Activated CD4-positive, alpha-beta memory T cell treated with anti-CD3 and anti-CD28 coated beads for 36 hours (primary cell): ENCODE results near the gene ABR. TPM values are rescaled to one million over a fixed set of nuclear protein-coding genes. Genes with fewer than 3 reads are reported as not detected.

Source experiments
- CTCF ChIA-PET: fragments of 350-600 bp; sonication (Branson Sonifier 250); formaldehyde crosslinking; loops from one replicate; lab custom pipeline; 2021; ENCODE audit warnings: antibody characterized with exemption, inconsistent platforms; lab: Charles Lee
- POLR2A ChIA-PET: fragments of 350-600 bp; sonication (Branson Sonifier 250); formaldehyde crosslinking; loops from one replicate; lab custom pipeline; 2021; ENCODE audit warnings: antibody characterized with exemption; lab: Charles Lee
- DNase-seq: peaks from one replicate; pipeline ENCODE4 v3.0.0-alpha.2; 2020
- H3K27ac Mint-ChIP-seq: one replicate; pipeline ENCODE4 v1.8.0; 2021; ENCODE audit warnings: mixed read lengths
- H3K27me3 Mint-ChIP-seq: one replicate; pipeline ENCODE4 v1.8.0; 2021; ENCODE audit warnings: mixed read lengths
- H3K36me3 Mint-ChIP-seq: one replicate; pipeline ENCODE4 v1.8.0; 2021; ENCODE audit warnings: mixed read lengths
- H3K4me1 Mint-ChIP-seq: one replicate; pipeline ENCODE4 v1.8.0; 2021; ENCODE audit warnings: low read depth, mixed read lengths
- H3K4me3 Mint-ChIP-seq: one replicate; pipeline ENCODE4 v1.8.0; 2021; ENCODE audit warnings: mild to moderate bottlenecking, mixed read lengths
- H3K9me3 Mint-ChIP-seq: one replicate; pipeline ENCODE4 v1.8.0; 2021; ENCODE audit warnings: mixed read lengths
- intact Hi-C: fragments of 100-400 bp; cut with micrococcal nuclease; formaldehyde crosslinking; loops from one replicate; pipeline ENCODE4 v1.15.1; 2023
- total RNA-seq, 2 experiments: library from RNA; stranded (reverse); gene quantifications; one replicate each; pipeline ENCODE4 v1.2.3, GENCODE V29; 2021

The ABR gene
- total RNA-seq, 2 experiments from 2014 or later: 50.3 to 54.5 TPM

DNA sequence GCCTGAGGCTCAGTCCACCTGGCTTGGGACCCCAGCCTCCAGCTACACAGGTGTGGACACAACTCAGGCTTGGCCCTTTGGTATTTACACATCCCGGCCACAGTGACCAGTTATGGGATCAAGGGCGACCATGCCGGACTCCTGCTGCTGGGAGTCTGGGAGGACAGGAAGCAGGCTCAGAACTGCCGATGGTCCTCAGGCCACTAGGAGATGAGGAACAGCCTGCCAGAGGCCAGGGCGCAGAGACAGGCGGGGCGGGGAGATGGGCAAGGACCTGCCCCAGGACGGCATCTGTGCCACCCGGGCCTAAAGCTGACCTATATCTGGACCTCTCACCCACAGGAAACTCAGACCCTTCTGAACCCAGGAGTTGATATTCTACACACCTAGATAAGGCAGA lies 212.7 kb downstream of the ABR start:
- ChIA-PET CTCF (no interaction called here), POLR2A (no interaction called here)
- Mint-ChIP-seq H3K4me1 (no peaks in the 10 kb centered on the region), H3K36me3 (no peaks in the 10 kb centered on the region), H3K27ac (no peak overlapping the region), H3K27me3 (peaks cover 29% of the 10 kb centered on the region), H3K9me3 (no peaks in the 10 kb centered on the region), H3K4me3 (no peak overlapping the region)
- intact Hi-C loops: no loop called here
- DNase-seq: no peak

DNA sequence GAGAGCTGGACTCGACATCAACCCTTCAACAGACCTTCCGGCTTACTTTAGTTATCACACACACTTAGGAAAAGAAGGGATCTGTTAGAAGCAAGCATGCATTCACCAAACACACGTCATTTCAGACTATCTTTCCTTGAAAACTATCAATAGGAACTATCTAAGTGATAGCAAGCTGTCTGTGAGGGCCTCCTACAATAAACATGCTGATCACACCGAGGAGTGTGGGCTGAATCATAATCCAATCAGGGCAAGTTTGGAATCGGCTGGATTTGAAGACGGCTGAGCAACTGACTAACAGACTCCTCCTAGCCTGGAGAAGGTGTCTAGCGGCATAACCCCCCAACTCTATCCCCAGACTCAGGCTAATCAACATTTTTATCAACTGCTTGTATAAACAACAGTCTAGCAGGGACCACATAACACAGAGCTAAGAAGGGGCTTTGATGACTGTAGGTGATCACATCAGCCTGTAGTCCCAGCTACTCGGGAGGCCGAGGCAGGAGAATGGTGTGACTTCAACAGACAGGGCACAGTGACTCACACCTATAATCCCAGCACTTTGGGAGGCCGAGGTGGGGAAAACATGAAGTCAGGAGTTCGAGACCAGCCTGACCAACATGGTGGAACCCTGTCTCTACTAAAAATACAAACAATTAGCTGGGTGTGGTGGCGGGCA lies 214.3 kb downstream of the ABR start:
- Mint-ChIP-seq H3K27me3 (peaks cover 35% of the 10 kb centered on the region), H3K36me3 (no peaks in the 10 kb centered on the region), H3K4me3 (no peak overlapping the region), H3K9me3 (no peaks in the 10 kb centered on the region), H3K27ac (no peak overlapping the region), H3K4me1 (no peaks in the 10 kb centered on the region)
- DNase-seq: no peak
- ChIA-PET CTCF (interaction anchor here (1.0 to 1.9 kb wide), 3 partner anchors 16 to 85 kb away, joined by 3 to 9 read pairs (median 3); partner anchors contain the start of gene TIMM22), POLR2A (no interaction called here)
- intact Hi-C loops: no loop called here

DNA sequence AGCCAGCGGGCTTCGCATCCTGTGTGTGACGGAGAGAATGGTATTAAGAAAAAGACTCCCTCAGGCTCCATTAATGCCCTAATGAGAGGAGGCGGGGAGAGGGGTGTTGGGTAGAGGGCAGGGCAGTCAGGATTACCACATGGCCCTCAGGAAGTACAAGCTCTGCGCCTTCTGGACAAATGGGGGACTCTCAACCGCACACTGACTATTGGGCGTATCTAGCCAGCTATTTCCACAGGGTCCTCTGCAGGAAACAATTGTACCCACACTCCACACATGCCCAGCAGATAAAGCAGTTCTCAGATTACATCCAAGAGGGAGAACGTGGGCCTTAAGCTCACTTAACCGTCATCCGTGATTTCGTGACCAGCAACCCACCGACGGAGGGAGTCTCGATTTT lies 214.9 kb downstream of the ABR start:
- Mint-ChIP-seq H3K27me3 (peaks cover 36% of the 10 kb centered on the region), H3K36me3 (no peaks in the 10 kb centered on the region), H3K4me1 (no peaks in the 10 kb centered on the region), H3K9me3 (no peaks in the 10 kb centered on the region), H3K27ac (no peak overlapping the region), H3K4me3 (no peak overlapping the region)
- ChIA-PET CTCF (interaction anchor here (1.0 to 1.9 kb wide), 3 partner anchors 16 to 85 kb away, joined by 3 to 9 read pairs (median 3); partner anchors contain the start of gene TIMM22), POLR2A (no interaction called here)
- intact Hi-C loops: no loop called here
- no peak for DNase-seq

DNA sequence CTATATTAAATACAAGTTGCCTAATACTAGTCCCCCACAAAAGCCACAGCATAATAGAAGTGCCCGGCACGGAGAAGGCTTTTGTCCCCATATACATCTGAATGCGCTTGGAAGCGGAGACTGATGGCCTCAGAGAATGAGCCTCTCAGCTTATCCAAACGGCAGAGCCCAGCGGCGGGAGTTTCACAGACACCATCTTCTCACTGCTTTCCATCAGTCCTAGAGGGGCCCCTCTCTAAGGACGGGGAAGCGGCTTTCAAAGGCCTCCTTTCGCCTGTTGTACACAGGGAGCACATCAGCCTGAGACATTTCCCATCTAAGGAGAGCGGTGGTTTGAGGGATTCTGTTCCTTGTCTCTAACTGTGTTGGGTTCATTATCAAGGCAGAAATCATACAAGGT lies 217.1 kb downstream of the ABR start:
- Mint-ChIP-seq H3K4me3 (no peak overlapping the region), H3K27ac (no peak overlapping the region), H3K36me3 (no peaks in the 10 kb centered on the region), H3K9me3 (no peaks in the 10 kb centered on the region), H3K27me3 (peaks cover 33% of the 10 kb centered on the region), H3K4me1 (no peaks in the 10 kb centered on the region)
- DNase-seq: no peak
- intact Hi-C loops: no loop called here
- ChIA-PET POLR2A (no interaction called here), CTCF (no interaction called here)

DNA sequence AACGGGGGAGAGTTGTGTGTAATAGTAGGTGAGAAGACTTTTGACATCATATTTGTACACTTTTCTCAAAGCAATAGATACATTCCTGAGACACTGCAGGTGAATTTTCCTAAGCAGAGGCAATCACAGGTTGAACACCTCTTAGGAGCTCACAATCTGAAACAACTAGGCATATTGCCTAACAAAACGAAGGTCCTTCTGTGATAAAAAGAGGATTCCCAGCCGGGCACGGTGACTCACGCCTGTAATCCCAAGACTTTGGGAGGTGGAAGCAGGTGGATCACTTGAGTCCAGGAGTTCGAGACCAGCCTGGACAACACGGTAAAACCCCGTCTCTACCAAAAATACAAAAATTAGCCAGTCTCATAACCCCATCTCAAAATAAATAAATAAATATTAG lies 217.6 kb downstream of the ABR start:
- Mint-ChIP-seq H3K36me3 (no peaks in the 10 kb centered on the region), H3K4me3 (no peak overlapping the region), H3K27ac (no peak overlapping the region), H3K4me1 (no peaks in the 10 kb centered on the region), H3K9me3 (no peaks in the 10 kb centered on the region), H3K27me3 (peaks cover 32% of the 10 kb centered on the region)
- CTCF ChIA-PET: interaction anchor here (0.8 kb wide), 1 partner anchor 19 kb away, joined by 3 read pairs; no protein-coding TSS in a partner anchor
- no peak for DNase-seq
- POLR2A ChIA-PET: no interaction called here
- intact Hi-C loops: no loop called here

DNA sequence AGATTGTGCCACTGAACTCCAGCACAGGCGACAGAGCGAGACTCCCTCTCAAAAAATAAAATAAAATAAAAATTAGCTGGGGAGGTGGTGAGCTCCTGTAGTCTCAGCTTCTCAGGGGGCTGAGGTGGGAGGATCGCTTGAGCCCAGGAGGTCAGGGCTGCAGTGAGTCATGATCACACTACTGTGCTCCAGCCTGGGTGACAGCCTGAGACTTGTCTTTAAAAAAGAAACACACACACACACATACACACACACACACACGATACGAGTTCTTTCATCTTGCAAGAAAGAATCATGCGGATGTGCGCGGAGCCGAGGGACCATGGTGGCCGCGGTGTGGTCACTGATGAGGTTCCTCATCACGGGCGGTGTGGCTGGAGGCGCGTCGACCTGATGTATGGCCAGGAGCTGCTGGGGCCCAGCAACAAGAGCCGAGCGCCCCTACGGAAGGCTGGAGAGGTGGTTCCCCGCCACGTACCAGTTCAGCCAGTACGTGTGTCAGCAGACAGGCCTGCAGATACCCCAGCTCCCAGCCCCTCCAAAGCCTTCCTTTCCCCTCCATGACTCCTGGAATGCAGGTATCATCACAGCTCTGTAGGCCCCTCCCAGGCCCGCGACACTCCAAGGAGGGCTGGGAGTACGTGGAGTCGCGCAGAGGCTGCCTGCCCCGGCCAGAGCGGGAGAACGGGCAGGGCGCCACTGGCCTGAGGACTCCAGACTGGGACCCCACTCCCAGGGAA lies 220.9 kb downstream of the ABR start:
- ChIA-PET POLR2A (no interaction called here), CTCF (no interaction called here)
- DNase-seq: no peak
- Mint-ChIP-seq H3K4me1 (no peaks in the 10 kb centered on the region), H3K9me3 (no peaks in the 10 kb centered on the region), H3K27ac (no peak overlapping the region), H3K27me3 (peaks cover 20% of the 10 kb centered on the region), H3K4me3 (no peak overlapping the region), H3K36me3 (no peaks in the 10 kb centered on the region)
- intact Hi-C loops: no loop called here

DNA sequence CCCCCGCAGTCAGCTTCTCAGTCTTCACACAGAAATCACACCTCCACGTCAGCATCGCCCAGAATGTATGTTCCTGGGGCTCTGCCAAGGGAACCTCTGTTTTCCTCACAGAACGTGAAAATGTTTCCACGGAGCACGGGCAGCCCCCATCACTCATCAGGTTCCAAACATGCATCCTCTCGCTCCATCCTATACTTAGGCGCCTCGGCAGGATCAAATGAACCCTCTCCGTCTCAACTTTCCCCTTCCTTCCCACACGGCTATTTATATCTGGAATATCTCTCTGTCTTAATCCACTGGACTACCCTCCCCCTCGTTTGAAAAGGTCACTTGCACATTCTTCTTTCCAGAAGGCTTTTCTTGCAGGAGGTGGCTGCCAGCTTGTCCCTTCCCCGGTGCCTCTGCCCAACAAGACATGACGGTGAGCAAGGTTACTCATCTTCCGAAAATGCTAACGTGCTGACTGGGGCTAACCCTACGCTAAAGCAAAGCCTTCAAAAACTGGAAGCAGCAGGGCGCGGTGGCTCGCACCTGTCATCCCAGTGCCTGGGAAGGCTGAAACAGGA lies 221.8 kb downstream of the ABR start:
- Mint-ChIP-seq H3K36me3 (no peaks in the 10 kb centered on the region), H3K27me3 (peaks cover 20% of the 10 kb centered on the region), H3K27ac (no peak overlapping the region), H3K4me3 (no peak overlapping the region), H3K9me3 (no peaks in the 10 kb centered on the region), H3K4me1 (no peaks in the 10 kb centered on the region)
- no peak for DNase-seq
- ChIA-PET POLR2A (no interaction called here), CTCF (no interaction called here)
- intact Hi-C loops: no loop called here

DNA sequence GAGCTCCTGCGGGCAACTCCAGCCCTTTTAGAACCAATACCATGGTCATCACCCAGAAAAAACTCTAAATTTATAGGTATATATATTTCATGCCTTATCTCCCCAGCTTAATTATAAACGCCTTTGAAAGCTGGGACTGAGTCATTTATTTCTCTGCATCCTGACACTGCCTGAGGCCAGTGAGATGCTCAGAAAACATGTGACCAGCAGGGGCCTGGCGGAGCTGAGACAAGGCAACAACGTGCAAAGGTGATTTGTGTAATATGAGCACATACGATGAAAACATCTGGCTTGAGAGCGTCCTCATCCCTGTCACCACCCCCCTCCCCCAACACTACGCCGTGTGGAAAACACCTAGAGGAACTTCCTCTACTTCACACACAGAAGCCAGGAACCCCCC lies 222.9 kb downstream of the ABR start:
- no peaks in the 10 kb centered on the region for H3K36me3 Mint-ChIP-seq
- H3K4me1 Mint-ChIP-seq: no peaks in the 10 kb centered on the region
- peaks cover 20% of the 10 kb centered on the region for H3K27me3 Mint-ChIP-seq
- no peaks in the 10 kb centered on the region for H3K9me3 Mint-ChIP-seq
- ChIA-PET CTCF (no interaction called here), POLR2A (no interaction called here)
- intact Hi-C loops: no loop called here
- no peak overlapping the region for H3K4me3 Mint-ChIP-seq
- H3K27ac Mint-ChIP-seq: no peak overlapping the region
- DNase-seq: no peak

DNA sequence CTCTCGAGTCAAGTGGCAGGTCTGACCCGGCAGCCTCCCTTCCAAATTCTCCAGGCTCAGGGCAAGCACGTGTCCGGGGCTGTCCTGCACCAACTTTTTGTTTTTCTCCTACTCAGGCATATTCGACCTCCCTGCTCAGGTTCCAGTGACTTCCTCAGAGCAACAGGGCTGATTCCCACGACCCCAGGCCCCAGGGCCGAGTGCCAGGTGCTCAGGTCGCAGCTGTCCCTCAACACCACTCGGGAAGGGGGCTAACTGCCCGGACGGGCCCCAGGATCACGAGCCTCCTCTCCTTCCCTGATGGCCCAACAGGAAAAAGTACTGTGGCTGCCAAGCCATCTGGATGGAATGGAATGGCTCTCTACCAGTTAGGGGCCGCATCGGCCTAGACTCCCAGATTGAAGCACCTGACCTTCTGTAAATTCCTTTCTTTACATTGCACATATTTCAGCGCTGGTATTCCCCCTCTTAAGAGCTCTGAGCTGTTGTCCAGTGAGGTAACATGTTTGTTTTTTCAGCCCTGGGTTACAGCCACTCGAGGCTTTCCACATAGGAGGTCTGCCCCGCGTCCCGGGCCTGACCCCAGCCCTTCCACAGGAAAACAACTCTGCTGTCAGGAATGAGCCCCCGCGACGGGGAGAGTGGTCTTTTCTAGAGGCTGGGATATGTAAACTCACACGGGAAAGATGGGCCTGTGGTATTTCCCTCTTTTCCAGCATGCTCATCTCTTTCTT lies 225.2 kb downstream of the ABR start:
- intact Hi-C loops: no loop called here
- DNase-seq: no peak
- H3K36me3 Mint-ChIP-seq: no peaks in the 10 kb centered on the region
- H3K4me3 Mint-ChIP-seq: no peak overlapping the region
- CTCF ChIA-PET: no interaction called here
- H3K4me1 Mint-ChIP-seq: no peaks in the 10 kb centered on the region
- H3K27ac Mint-ChIP-seq: no peak overlapping the region
- POLR2A ChIA-PET: no interaction called here
- peaks cover 22% of the 10 kb centered on the region for H3K27me3 Mint-ChIP-seq
- no peaks in the 10 kb centered on the region for H3K9me3 Mint-ChIP-seq

DNA sequence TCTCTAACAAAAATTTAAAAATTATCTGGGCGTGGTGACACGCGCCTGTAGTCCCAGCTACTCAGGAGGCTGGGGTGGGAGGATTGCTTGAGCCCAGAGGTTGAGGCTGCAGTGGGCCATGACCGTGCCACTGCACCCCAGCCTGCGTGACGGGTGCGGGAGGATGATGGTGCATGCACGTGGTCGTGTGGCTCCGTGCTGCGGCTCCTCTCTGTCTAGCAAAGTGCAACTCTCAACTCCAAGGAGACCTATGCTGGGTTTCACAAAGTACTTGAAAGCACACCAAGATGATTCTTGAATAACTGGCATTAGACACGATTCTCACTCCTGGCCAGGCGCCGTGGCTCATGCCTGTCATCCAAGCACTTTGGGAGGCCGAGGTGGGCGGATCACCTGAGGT lies 226.0 kb downstream of the ABR start:
- intact Hi-C loops: no loop called here
- ChIA-PET CTCF (no interaction called here), POLR2A (no interaction called here)
- no peak for DNase-seq
- Mint-ChIP-seq H3K27ac (no peak overlapping the region), H3K36me3 (no peaks in the 10 kb centered on the region), H3K4me1 (no peaks in the 10 kb centered on the region), H3K4me3 (no peak overlapping the region), H3K27me3 (peaks cover 22% of the 10 kb centered on the region), H3K9me3 (no peaks in the 10 kb centered on the region)
